ENCODE data around the gene HNRNPU.

Gene HNRNPU

GRCh38 chr1:244865820-244866219 lies 1.5 kb upstream of the HNRNPU start:
- H3K9me3 ChIP-seq (ENCODE audit: low read depth, low read length): no peaks in the 10 kb centered on the region
- no peak for DNase-seq (ENCODE audit: low read depth, low spot score)
- peak overlapping the region; percentile 96 for H3K9ac ChIP-seq (ENCODE audit: insufficient read length)
- H3K36me3 ChIP-seq (ENCODE audit: insufficient read depth, low read length): peaks cover 25% of the 10 kb centered on the region
- peak overlapping the region; percentile 93 for H3K4me3 ChIP-seq
- TF ChIP-seq EZH2 (IDR thresholded peaks at IDR 0.05): no peak
- no peak for TF ChIP-seq FOXP2 (optimal IDR thresholded peaks at IDR 0.05; ENCODE audit: control extremely low read depth, extremely low read length, insufficient read depth)
- TF ChIP-seq POLR2AphosphoS5 (IDR thresholded peaks at IDR 0.05; ENCODE audit: borderline replicate concordance, low read depth, low read length): no peak
- peak overlapping the region; percentile 99 for H3K27ac ChIP-seq

GRCh38 chr1:244865028-244865371 lies 657 bp upstream of the HNRNPU start:
- no peak for DNase-seq (ENCODE audit: low read depth, low spot score)
- peak overlapping the region; percentile 99 for H3K27ac ChIP-seq
- no peak for TF ChIP-seq POLR2AphosphoS5 (IDR thresholded peaks at IDR 0.05; ENCODE audit: borderline replicate concordance, low read depth, low read length)
- no peak for TF ChIP-seq EZH2 (IDR thresholded peaks at IDR 0.05)
- no peak for TF ChIP-seq FOXP2 (optimal IDR thresholded peaks at IDR 0.05; ENCODE audit: control extremely low read depth, extremely low read length, insufficient read depth)
- peak overlapping the region; percentile 93 for H3K4me3 ChIP-seq
- H3K36me3 ChIP-seq (ENCODE audit: insufficient read depth, low read length): peaks cover 33% of the 10 kb centered on the region
- peak overlapping the region; percentile 96 for H3K9ac ChIP-seq (ENCODE audit: insufficient read length)
- H3K9me3 ChIP-seq (ENCODE audit: low read depth, low read length): no peaks in the 10 kb centered on the region

GRCh38 chr1:244863491-244864252 lies 671 bp downstream of the HNRNPU start:
- no peak; the same call in 1 of the 2 replicates for TF ChIP-seq POLR2AphosphoS5 (IDR thresholded peaks at IDR 0.05; ENCODE audit: borderline replicate concordance, low read depth, low read length)
- no peak for TF ChIP-seq FOXP2 (optimal IDR thresholded peaks at IDR 0.05; ENCODE audit: control extremely low read depth, extremely low read length, insufficient read depth)
- no peak for TF ChIP-seq EZH2 (IDR thresholded peaks at IDR 0.05)
- peak overlapping the region; percentile 97 for H3K9ac ChIP-seq (ENCODE audit: insufficient read length)
- peak overlapping the region; percentile 99 for H3K27ac ChIP-seq
- peaks cover 46% of the 10 kb centered on the region for H3K36me3 ChIP-seq (ENCODE audit: insufficient read depth, low read length)
- H3K9me3 ChIP-seq (ENCODE audit: low read depth, low read length): no peaks in the 10 kb centered on the region
- H3K4me3 ChIP-seq: peak overlapping the region; percentile 93
- DNase-seq (ENCODE audit: low read depth, low spot score): no peak

- Histone ChIP-seq H3K27ac (peak overlapping the region; percentile 99), H3K9me3 (ENCODE audit: low read depth, low read length) (no peaks in the 10 kb centered on the region), H3K9ac (ENCODE audit: insufficient read length) (peak overlapping the region; percentile 97), H3K4me3 (peak overlapping the region; percentile 93), H3K36me3 (ENCODE audit: insufficient read depth, low read length) (peaks cover 54% of the 10 kb centered on the region)
- DNase-seq (ENCODE audit: low read depth, low spot score): peak; percentile 48
- no peak for TF ChIP-seq EZH2 (IDR thresholded peaks at IDR 0.05)
- no peak for TF ChIP-seq FOXP2 (optimal IDR thresholded peaks at IDR 0.05; ENCODE audit: control extremely low read depth, extremely low read length, insufficient read depth)
- no peak; the same call in 1 of the 2 replicates for TF ChIP-seq POLR2AphosphoS5 (IDR thresholded peaks at IDR 0.05; ENCODE audit: borderline replicate concordance, low read depth, low read length)
Observed at GRCh38 chr1:244862699-244863490, 1.4 kb downstream of the HNRNPU start.

- peaks cover 60% of the 10 kb centered on the region for H3K36me3 ChIP-seq (ENCODE audit: insufficient read depth, low read length)
- no peaks in the 10 kb centered on the region for H3K9me3 ChIP-seq (ENCODE audit: low read depth, low read length)
- TF ChIP-seq POLR2AphosphoS5 (IDR thresholded peaks at IDR 0.05; ENCODE audit: borderline replicate concordance, low read depth, low read length) (peak; percentile 29; the same call in 1 of the 2 replicates), FOXP2 (optimal IDR thresholded peaks at IDR 0.05; ENCODE audit: control extremely low read depth, extremely low read length, insufficient read depth) (no peak)
- peak overlapping the region; percentile 97 for H3K9ac ChIP-seq (ENCODE audit: insufficient read length)
- DNase-seq (ENCODE audit: low read depth, low spot score): no peak
- peak overlapping the region; percentile 93 for H3K4me3 ChIP-seq
- H3K27ac ChIP-seq: peak overlapping the region; percentile 90
Observed at GRCh38 chr1:244862354-244862698, 2.0 kb downstream of the HNRNPU start.

GRCh38 chr1:244861683-244862082 lies 2.7 kb downstream of the HNRNPU start:
- peaks cover 66% of the 10 kb centered on the region for H3K36me3 ChIP-seq (ENCODE audit: insufficient read depth, low read length)
- TF ChIP-seq FOXP2 (optimal IDR thresholded peaks at IDR 0.05; ENCODE audit: control extremely low read depth, extremely low read length, insufficient read depth) (no peak), POLR2AphosphoS5 (IDR thresholded peaks at IDR 0.05; ENCODE audit: borderline replicate concordance, low read depth, low read length) (no peak), EZH2 (IDR thresholded peaks at IDR 0.05) (no peak)
- peak overlapping the region; percentile 90; the same call in 1 of the 2 replicates for H3K27ac ChIP-seq

GRCh38 chr1:244860914-244861610 lies 3.3 kb downstream of the HNRNPU start:
- TF ChIP-seq POLR2AphosphoS5 (IDR thresholded peaks at IDR 0.05; ENCODE audit: borderline replicate concordance, low read depth, low read length) (0 out of 2 replicates have a peak, but pooled peaks have one; percentile 17), FOXP2 (optimal IDR thresholded peaks at IDR 0.05; ENCODE audit: control extremely low read depth, extremely low read length, insufficient read depth) (no peak), EZH2 (IDR thresholded peaks at IDR 0.05) (no peak)
- H3K4me3 ChIP-seq: peak overlapping the region; percentile 93
- H3K9me3 ChIP-seq (ENCODE audit: low read depth, low read length): no peaks in the 10 kb centered on the region
- peak overlapping the region; percentile 97 for H3K9ac ChIP-seq (ENCODE audit: insufficient read length)
- H3K36me3 ChIP-seq (ENCODE audit: insufficient read depth, low read length): peaks cover 72% of the 10 kb centered on the region
- no peak for DNase-seq (ENCODE audit: low read depth, low spot score)
- no peak overlapping the region for H3K27ac ChIP-seq

More at GRCh38 chr1:244861683-244862082, 2.7 kb downstream of the HNRNPU start:
- no peak for DNase-seq (ENCODE audit: low read depth, low spot score)
- Histone ChIP-seq H3K4me3 (peak overlapping the region; percentile 93), H3K9ac (ENCODE audit: insufficient read length) (peak overlapping the region; percentile 97), H3K9me3 (ENCODE audit: low read depth, low read length) (no peaks in the 10 kb centered on the region)

- Histone ChIP-seq H3K27ac (no peak overlapping the region), H3K9ac (ENCODE audit: insufficient read length) (peak overlapping the region; percentile 97), H3K36me3 (ENCODE audit: insufficient read depth, low read length) (peaks cover 82% of the 10 kb centered on the region), H3K4me3 (peak overlapping the region; percentile 93), H3K9me3 (ENCODE audit: low read depth, low read length) (no peaks in the 10 kb centered on the region)
- no peak for TF ChIP-seq FOXP2 (optimal IDR thresholded peaks at IDR 0.05; ENCODE audit: control extremely low read depth, extremely low read length, insufficient read depth)
- no peak for TF ChIP-seq EZH2 (IDR thresholded peaks at IDR 0.05)
- no peak for TF ChIP-seq POLR2AphosphoS5 (IDR thresholded peaks at IDR 0.05; ENCODE audit: borderline replicate concordance, low read depth, low read length)
- no peak for DNase-seq (ENCODE audit: low read depth, low spot score)
Observed at GRCh38 chr1:244860078-244860477, 4.3 kb downstream of the HNRNPU start.
